GM18505 (cell line): Measurements from ENCODE around the gene RIPOR2.

Source experiments
- ATAC-seq: cut with Tn5 transposase; IDR thresholded peaks from one replicate; pipeline ENCODE4 v1.9.1; 2021; ENCODE audit not compliant: unreplicated experiment
- POLR2A ChIP-seq: IDR thresholded peaks from 4 replicates; pipeline ENCODE4 v1.6.1; 2011; ENCODE audit warnings: borderline replicate concordance; ENCODE audit not compliant: insufficient read depth, insufficient read length; ENCODE audit errors: extremely low read depth

Gene RIPOR2

GRCh38 chr6:24876499-24877465 lies 59.0 kb downstream of the RIPOR2 start:
- TF ChIP-seq POLR2A: no peak
- ATAC-seq: no peak

- ATAC-seq: no peak
- no peak for TF ChIP-seq POLR2A
Measured at GRCh38 chr6:24875534-24875901, 60.2 kb downstream of the RIPOR2 start.

- ATAC-seq: no peak
- no peak for TF ChIP-seq POLR2A
Measured at GRCh38 chr6:24874776-24875533, 60.8 kb downstream of the RIPOR2 start.

GRCh38 chr6:24874128-24874527 lies 61.6 kb downstream of the RIPOR2 start:
- ATAC-seq: no peak
- TF ChIP-seq POLR2A: no peak

DNA sequence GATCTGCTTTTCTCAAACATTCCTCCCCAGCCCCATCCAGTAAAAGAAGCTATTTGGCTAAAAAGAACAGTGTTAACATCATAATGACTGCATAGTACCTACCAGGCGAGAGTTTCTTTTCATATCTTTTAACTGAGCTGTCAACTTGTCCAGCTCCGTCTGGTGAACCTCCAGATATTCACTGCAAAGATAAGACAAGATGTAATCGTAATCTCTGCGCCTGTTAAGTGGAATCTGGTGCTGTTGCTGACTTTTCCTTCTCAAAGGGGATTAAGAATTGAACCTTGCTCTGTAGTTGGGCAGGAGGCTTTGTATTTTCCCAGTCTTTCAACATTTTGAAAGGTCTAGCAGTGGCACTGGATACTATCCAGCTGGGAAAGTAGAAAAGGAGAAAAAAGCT lies 63.0 kb downstream of the RIPOR2 start:
- no peak for TF ChIP-seq POLR2A
- ATAC-seq: no peak

DNA sequence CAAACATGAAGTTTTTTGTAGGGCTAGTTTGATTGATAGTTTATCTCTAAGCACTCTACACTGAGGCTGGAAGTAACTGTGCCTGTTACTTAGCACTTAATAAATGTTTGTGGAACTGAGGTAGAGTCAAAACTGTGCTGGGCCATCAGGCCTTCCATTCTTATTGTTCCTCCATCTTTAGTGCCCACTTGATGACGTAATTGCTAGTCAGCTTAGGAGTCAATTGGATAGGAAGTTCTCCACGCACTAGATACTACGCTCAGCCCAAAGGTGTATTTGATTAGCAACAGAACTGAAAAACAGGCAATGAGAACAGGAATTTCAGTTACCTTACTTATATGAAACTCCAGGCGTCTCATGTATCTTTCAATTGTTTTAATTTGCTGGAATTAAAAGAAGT lies 67.0 kb downstream of the RIPOR2 start:
- ATAC-seq: no peak
- no peak for TF ChIP-seq POLR2A

- ATAC-seq: no peak
- TF ChIP-seq POLR2A: no peak
Measured at GRCh38 chr6:24867104-24867703, 68.6 kb downstream of the RIPOR2 start.

DNA sequence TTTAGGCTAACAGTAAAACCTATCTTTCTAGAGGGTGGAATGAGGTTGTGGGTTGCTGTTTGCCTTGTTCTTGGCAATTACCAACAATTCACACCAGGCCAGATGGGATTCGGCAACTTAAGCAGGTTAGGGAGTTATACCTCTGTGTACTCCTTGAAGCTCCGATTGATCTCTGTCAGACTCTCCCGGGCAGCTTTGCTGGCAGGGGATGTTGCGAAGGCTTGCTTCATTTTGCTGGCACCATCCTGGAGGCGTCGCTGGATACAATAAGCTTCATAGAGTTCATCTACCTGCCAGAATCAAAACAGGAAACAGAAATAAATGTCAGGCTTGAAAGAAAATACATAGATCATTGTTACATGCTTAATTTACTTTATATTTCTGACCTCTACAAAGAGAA lies 70.6 kb downstream of the RIPOR2 start:
- ATAC-seq: no peak
- no peak for TF ChIP-seq POLR2A

DNA sequence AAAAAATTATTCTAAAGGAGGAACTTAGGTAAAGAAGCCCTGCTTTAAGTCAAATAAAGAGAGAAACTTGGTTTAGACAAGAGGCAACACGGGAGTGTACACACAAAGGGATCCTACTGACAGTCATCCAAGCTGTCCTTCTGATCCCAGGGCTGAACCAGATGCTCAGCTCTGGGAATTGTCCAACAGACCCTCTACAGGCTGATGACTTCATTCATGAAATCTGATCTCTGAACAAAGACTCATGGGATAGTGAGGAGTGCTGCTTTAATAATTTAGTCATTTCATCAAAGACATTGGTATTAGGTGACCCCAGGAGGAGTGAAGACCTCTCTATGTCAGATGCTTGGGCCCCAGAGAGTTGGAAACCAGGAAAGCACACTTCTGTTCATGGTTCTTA lies 71.4 kb downstream of the RIPOR2 start:
- TF ChIP-seq POLR2A: no peak
- no peak for ATAC-seq

- peak; percentile 60 for ATAC-seq
- peak; percentile 24 for TF ChIP-seq POLR2A
Measured at GRCh38 chr6:24861934-24862333, 73.8 kb downstream of the RIPOR2 start.

DNA sequence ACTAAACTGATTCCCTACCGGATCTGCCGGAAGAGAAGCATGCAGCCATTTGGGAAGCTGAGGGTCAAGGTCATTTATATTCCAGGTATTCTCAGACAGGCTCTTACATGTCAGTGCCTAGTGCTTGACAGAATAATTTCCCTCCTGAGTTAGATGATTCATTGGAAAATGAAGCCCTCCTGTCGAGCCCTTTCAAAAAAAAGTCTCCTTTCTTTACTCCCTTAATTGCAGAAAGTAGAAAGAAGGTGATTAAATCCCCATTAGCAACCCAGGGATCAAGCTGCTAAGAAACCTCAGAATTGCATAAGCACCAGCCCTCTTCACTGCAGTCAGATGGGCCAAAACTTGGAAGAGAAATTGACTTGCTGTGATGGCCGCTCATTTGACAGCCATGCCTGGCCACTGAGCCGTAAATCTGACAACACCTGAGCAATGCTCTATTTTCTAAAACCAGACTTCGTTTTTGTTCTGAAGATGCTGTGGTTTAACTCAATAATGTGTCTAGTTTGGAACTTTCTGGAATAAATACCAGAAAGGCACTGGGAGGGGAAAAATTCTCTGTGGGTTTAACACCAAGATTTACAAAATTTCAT lies 76.1 kb downstream of the RIPOR2 start:
- TF ChIP-seq POLR2A: no peak
- ATAC-seq: no peak

- no peak for ATAC-seq
- TF ChIP-seq POLR2A: no peak
Measured at GRCh38 chr6:24859132-24859531, 76.6 kb downstream of the RIPOR2 start.

GRCh38 chr6:24858177-24858653 lies 77.5 kb downstream of the RIPOR2 start:
- ATAC-seq: peak; percentile 67
- no peak for TF ChIP-seq POLR2A
